ENCODE results near the gene PHYHIPL. TPM values are rescaled to one million over a fixed set of nuclear protein-coding genes. Genes with fewer than 3 reads are reported as not detected.

The PHYHIPL gene
- total RNA-seq, 3 donors from 2014 or later: under 0.01 to 0.44 (median under 0.01) TPM

DNA sequence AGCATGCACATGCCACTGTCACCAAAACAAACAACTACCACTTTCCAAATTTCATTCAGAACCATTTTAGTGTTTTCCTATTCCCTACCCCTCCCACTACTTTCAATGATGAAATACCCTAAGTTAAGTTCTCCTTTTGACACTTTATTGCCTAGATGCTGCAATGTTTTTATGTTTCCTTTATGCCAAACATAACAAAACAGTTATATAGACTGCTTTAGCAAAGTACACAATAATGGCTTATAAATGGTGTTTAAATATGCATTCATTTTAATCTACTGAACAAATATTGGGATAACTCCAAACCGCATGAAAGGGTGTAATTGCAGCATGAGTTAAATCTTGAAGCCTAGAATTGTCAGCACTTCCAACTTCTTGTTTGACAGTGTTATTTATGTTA, 69.2 kb downstream of the PHYHIPL start:
- TF ChIP-seq POLR2AphosphoS5 (IDR thresholded peaks at IDR 0.05): no peak
- TF ChIP-seq, protein P1, sequence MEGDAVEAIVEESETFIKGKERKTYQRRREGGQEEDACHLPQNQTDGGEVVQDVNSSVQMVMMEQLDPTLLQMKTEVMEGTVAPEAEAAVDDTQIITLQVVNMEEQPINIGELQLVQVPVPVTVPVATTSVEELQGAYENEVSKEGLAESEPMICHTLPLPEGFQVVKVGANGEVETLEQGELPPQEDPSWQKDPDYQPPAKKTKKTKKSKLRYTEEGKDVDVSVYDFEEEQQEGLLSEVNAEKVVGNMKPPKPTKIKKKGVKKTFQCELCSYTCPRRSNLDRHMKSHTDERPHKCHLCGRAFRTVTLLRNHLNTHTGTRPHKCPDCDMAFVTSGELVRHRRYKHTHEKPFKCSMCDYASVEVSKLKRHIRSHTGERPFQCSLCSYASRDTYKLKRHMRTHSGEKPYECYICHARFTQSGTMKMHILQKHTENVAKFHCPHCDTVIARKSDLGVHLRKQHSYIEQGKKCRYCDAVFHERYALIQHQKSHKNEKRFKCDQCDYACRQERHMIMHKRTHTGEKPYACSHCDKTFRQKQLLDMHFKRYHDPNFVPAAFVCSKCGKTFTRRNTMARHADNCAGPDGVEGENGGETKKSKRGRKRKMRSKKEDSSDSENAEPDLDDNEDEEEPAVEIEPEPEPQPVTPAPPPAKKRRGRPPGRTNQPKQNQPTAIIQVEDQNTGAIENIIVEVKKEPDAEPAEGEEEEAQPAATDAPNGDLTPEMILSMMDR (IDR thresholded peaks at IDR 0.05): no peak
- no peak for TF ChIP-seq POLR2A (IDR thresholded peaks at IDR 0.05)
- Histone ChIP-seq H3K36me3 (no peaks in the 10 kb centered on the region), H3K4me1 (no peaks in the 10 kb centered on the region), H3K27ac (no peak overlapping the region), H3K9me3 (no peaks in the 10 kb centered on the region), H3K27me3 (no peaks in the 10 kb centered on the region), H3K4me3 (no peak overlapping the region)
- DNase-seq (ENCODE audit: low spot score in 2 of 2): no peak
- intact Hi-C loops (cut with DNase I; ENCODE audit: low total_unique reads): no loop called here

DNA sequence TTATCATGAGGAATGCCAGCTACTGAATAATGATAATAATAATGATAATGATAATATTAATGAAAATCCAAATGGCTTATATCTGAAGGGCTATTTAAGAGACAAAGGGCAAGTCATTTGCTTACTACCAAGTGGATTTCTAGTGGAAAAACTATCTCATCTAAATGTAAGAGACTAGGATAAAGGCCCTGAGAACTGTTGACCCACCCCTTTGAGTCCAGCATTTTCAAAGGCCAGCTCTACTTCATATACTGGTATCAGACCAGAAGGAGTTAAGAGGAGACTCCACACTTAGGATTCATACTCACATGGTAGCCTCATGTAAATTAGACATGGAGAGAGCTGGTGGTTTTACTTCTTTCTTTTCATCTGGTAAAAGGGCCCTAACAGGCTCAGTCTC, 76.0 kb downstream of the PHYHIPL start:
- intact Hi-C loops (cut with DNase I; ENCODE audit: low total_unique reads): no loop called here
- no peaks in the 10 kb centered on the region for H3K27me3 ChIP-seq
- DNase-seq (ENCODE audit: low spot score in 2 of 2): no peak
- no peak overlapping the region for H3K27ac ChIP-seq
- H3K36me3 ChIP-seq: no peaks in the 10 kb centered on the region
- no peaks in the 10 kb centered on the region for H3K4me1 ChIP-seq
- H3K9me3 ChIP-seq: no peaks in the 10 kb centered on the region
- H3K4me3 ChIP-seq: no peak overlapping the region
- TF ChIP-seq POLR2AphosphoS5 (IDR thresholded peaks at IDR 0.05): no peak
- TF ChIP-seq, protein P1 (IDR thresholded peaks at IDR 0.05): no peak
- no peak for TF ChIP-seq POLR2A (IDR thresholded peaks at IDR 0.05)

DNA sequence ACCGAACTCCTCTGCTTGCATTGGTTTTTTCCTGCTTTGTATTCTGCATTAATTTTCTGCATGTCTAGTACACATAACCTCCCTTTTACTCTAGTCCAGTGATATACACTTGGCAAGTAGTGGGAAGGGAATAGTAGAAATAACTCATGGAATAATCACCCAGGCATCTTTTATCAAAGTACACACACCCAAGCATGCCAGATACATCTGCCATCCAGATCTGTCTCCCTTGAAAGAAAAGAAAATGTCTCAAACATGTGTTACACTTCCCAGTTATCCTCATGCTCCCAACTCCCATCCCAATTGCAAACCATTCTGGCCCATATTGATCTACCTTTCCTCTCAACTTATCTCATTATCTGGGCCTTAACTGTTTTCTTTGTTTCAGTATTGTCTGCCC, 79.0 kb downstream of the PHYHIPL start:
- H3K27ac ChIP-seq: no peak overlapping the region
- H3K9me3 ChIP-seq: no peaks in the 10 kb centered on the region
- no peaks in the 10 kb centered on the region for H3K27me3 ChIP-seq
- TF ChIP-seq POLR2AphosphoS5 (IDR thresholded peaks at IDR 0.05) (no peak), POLR2A (IDR thresholded peaks at IDR 0.05) (no peak)
- TF ChIP-seq, protein P1 (IDR thresholded peaks at IDR 0.05): no peak
- DNase-seq (ENCODE audit: low spot score in 2 of 2): no peak
- H3K36me3 ChIP-seq: no peaks in the 10 kb centered on the region
- intact Hi-C loops (cut with DNase I; ENCODE audit: low total_unique reads): no loop called here
- H3K4me1 ChIP-seq: no peaks in the 10 kb centered on the region
- H3K4me3 ChIP-seq: no peak overlapping the region

DNA sequence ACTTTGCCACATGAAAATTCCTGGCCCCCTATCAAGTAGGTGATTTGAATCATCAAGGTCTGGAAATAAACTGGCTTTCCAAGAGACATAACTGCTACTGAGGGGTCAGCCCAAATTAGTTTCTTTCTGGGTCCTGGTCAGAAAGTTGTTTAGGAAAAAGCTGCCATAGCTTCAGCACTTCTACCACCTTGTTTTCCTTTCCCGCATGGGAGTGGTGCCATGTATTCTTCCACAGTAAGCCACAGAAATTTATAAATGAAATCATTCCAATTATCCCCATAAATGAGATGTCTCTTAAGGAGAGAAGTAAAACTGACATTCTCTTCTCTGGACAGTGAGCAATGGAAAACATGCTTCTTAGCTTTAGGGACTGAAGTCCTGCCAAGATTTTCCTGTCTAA, 80.8 kb downstream of the PHYHIPL start:
- H3K36me3 ChIP-seq: no peaks in the 10 kb centered on the region
- H3K4me1 ChIP-seq: no peaks in the 10 kb centered on the region
- H3K9me3 ChIP-seq: no peaks in the 10 kb centered on the region
- no peaks in the 10 kb centered on the region for H3K27me3 ChIP-seq
- TF ChIP-seq, protein P1 (IDR thresholded peaks at IDR 0.05): no peak
- TF ChIP-seq POLR2A (IDR thresholded peaks at IDR 0.05) (no peak), POLR2AphosphoS5 (IDR thresholded peaks at IDR 0.05) (no peak)
- H3K4me3 ChIP-seq: no peak overlapping the region
- no peak for DNase-seq (ENCODE audit: low spot score in 2 of 2)
- intact Hi-C loops (cut with DNase I; ENCODE audit: low total_unique reads): no loop called here
- no peak overlapping the region for H3K27ac ChIP-seq

DNA sequence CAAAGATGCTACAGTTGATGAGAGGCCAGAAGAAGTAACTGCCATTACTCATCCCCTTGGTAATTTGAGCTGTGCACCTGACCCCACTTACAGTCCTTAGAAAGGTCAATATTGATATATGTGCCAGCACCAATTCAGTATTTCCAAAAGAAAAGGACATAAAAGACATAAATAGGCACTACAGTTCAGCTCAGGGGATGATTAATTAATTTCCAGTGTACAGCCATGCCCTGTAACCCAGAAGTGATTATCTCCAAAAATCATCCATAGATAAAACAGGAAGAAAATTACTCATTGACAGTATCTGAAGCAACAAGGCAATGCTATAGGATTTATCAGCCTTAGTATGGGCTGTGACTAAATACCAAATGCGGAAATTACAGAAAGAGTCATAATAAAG, 82.4 kb downstream of the PHYHIPL start:
- no peaks in the 10 kb centered on the region for H3K9me3 ChIP-seq
- H3K27ac ChIP-seq: no peak overlapping the region
- intact Hi-C loops (cut with DNase I; ENCODE audit: low total_unique reads): no loop called here
- no peak overlapping the region for H3K4me3 ChIP-seq
- no peaks in the 10 kb centered on the region for H3K4me1 ChIP-seq
- no peak for TF ChIP-seq POLR2AphosphoS5 (IDR thresholded peaks at IDR 0.05)
- TF ChIP-seq POLR2A (IDR thresholded peaks at IDR 0.05): no peak
- TF ChIP-seq, protein P1 (IDR thresholded peaks at IDR 0.05): no peak
- H3K27me3 ChIP-seq: no peaks in the 10 kb centered on the region
- no peak for DNase-seq (ENCODE audit: low spot score in 2 of 2)
- no peaks in the 10 kb centered on the region for H3K36me3 ChIP-seq
